OCI-LY1 (cell line): Measurements from ENCODE around the gene ANKRD31.
"Not testable (repeated sequence)": the region's sequence is repeated elsewhere in the genome, so short reads cannot be mapped to it uniquely, and the experiment has no call there.

Experiments
- H2AFZ ChIP-seq: fragments of 200-600 bp; sonication (generic), shearing (Covaris generic); 2 replicates; pipeline ENCODE4 v1.6.0; 2014; ENCODE audit warnings: antibody characterized with exemption, mild to moderate bottlenecking, low read length
- H3F3A ChIP-seq: fragments of 200-600 bp; sonication (generic), shearing (Covaris generic); 2 replicates; pipeline ENCODE4 v1.6.0; 2014; ENCODE audit warnings: mild to moderate bottlenecking, antibody characterized with exemption, low read length, moderate library complexity; ENCODE audit not compliant: insufficient read depth
- H3K27ac ChIP-seq: fragments of 200-600 bp; sonication (generic); 2 replicates; pipeline ENCODE4 v1.5.1; 2014; ENCODE audit warnings: low read length, mixed run types, mild to moderate bottlenecking, low read depth; ENCODE audit not compliant: poor library complexity, severe bottlenecking
- H3K27me3 ChIP-seq: fragments of 200-600 bp; sonication (generic); 2 replicates; pipeline ENCODE4 v1.6.0; 2014; ENCODE audit warnings: antibody characterized with exemption, mild to moderate bottlenecking, low read length, moderate library complexity; ENCODE audit not compliant: insufficient read depth
- H3K36me3 ChIP-seq: fragments of 200-600 bp; sonication (generic); 2 replicates; pipeline ENCODE4 v1.6.1; 2014; ENCODE audit warnings: mild to moderate bottlenecking, antibody characterized with exemption, low read length, moderate library complexity, mixed read lengths; ENCODE audit not compliant: insufficient read depth
- H3K4me1 ChIP-seq: fragments of 200-600 bp; sonication (generic); 2 replicates; pipeline ENCODE4 v1.5.1; 2014; ENCODE audit warnings: mild to moderate bottlenecking, low read length, moderate library complexity; ENCODE audit not compliant: insufficient read depth, severe bottlenecking
- H3K4me2 ChIP-seq: fragments of 200-600 bp; sonication (generic), shearing (Covaris generic); 2 replicates; pipeline ENCODE4 v1.6.1; 2014; ENCODE audit warnings: low read length
- H3K4me3 ChIP-seq: fragments of 200-600 bp; sonication (generic); 2 replicates; pipeline ENCODE4 v1.5.1; 2014; ENCODE audit warnings: low read length, low read depth, mild to moderate bottlenecking, mixed read lengths; ENCODE audit not compliant: poor library complexity, severe bottlenecking
- H3K79me2 ChIP-seq: fragments of 200-600 bp; shearing (Covaris generic); 2 replicates; pipeline ENCODE4 v1.6.1; 2016; ENCODE audit warnings: mixed run types, low read length, mixed read lengths; ENCODE audit not compliant: insufficient read depth
- H3K9ac ChIP-seq: fragments of 200-600 bp; sonication (generic), shearing (Covaris generic); 2 replicates; pipeline ENCODE4 v1.6.1; 2014; ENCODE audit warnings: mild to moderate bottlenecking, low read length, mixed read lengths
- H3K9me2 ChIP-seq: fragments of 200-600 bp; sonication (generic), shearing (Covaris generic); 2 replicates; pipeline ENCODE4 v1.6.1; 2014; ENCODE audit warnings: low read depth, mild to moderate bottlenecking, low read length, mixed read lengths
- H3K9me3 ChIP-seq: fragments of 200-600 bp; shearing (Covaris generic); 2 replicates; pipeline ENCODE4 v1.6.1; 2014; ENCODE audit warnings: low read length, mixed read lengths
- H4K20me1 ChIP-seq: fragments of 200-600 bp; sonication (generic), shearing (Covaris generic); 2 replicates; pipeline ENCODE4 v1.6.0; 2016; ENCODE audit warnings: mild to moderate bottlenecking, low read length; ENCODE audit not compliant: insufficient read depth
- CTCF ChIP-seq: fragments of 200-600 bp; sonication (generic), shearing (Covaris generic); IDR thresholded peaks from 2 replicates; pipeline ENCODE4 v1.5.1; 2017; ENCODE audit warnings: mild to moderate bottlenecking, antibody characterized with exemption, low read length, moderate library complexity, mixed read lengths
- EZH2 ChIP-seq: fragments of 200-600 bp; sonication (generic), shearing (Covaris generic); IDR thresholded peaks from 2 replicates; pipeline ENCODE4 v1.8.0; 2017; ENCODE audit warnings: borderline replicate concordance, mixed run types, mild to moderate bottlenecking, antibody characterized with exemption, low read length, moderate library complexity, mixed read lengths

The ANKRD31 gene

GRCh38 chr5:75081510-75081909 lies 155.2 kb downstream of the ANKRD31 start:
- Histone ChIP-seq H3K27me3 (no peaks in the 10 kb centered on the region), H3F3A (no peaks in the 10 kb centered on the region), H3K4me3 (no peak overlapping the region), H3K9me3 (no peaks in the 10 kb centered on the region), H3K36me3 (no peaks in the 10 kb centered on the region), H2AFZ (no peak overlapping the region), H3K4me1 (no peaks in the 10 kb centered on the region), H3K27ac (no peak overlapping the region), H3K9me2 (no peaks in the 10 kb centered on the region), H3K4me2 (no peak overlapping the region), H3K79me2 (no peaks in the 10 kb centered on the region), H3K9ac (no peak overlapping the region), H4K20me1 (no peaks in the 10 kb centered on the region)
- TF ChIP-seq EZH2 = no peak
- no peak for TF ChIP-seq CTCF

GRCh38 chr5:75079346-75079745 lies 157.3 kb downstream of the ANKRD31 start:
- H3K9me3 ChIP-seq, H3F3A ChIP-seq, H3K4me3 ChIP-seq, H3K4me1 ChIP-seq, H4K20me1 ChIP-seq, H3K27me3 ChIP-seq, H3K9me2 ChIP-seq, H3K9ac ChIP-seq, H3K27ac ChIP-seq, H3K4me2 ChIP-seq, H3K36me3 ChIP-seq, H2AFZ ChIP-seq, H3K79me2 ChIP-seq: not testable (repeated sequence)

GRCh38 chr5:75078027-75078426 lies 158.7 kb downstream of the ANKRD31 start:
- H4K20me1 ChIP-seq = no peaks in the 10 kb centered on the region
- H3K27me3 ChIP-seq = no peaks in the 10 kb centered on the region
- H3K27ac ChIP-seq = no peak overlapping the region
- H3F3A ChIP-seq = no peaks in the 10 kb centered on the region
- H3K4me1 ChIP-seq = no peaks in the 10 kb centered on the region
- no peaks in the 10 kb centered on the region for H3K9me2 ChIP-seq
- H3K79me2 ChIP-seq = no peaks in the 10 kb centered on the region
- no peak overlapping the region for H3K4me3 ChIP-seq
- H3K9ac ChIP-seq = no peak overlapping the region
- no peaks in the 10 kb centered on the region for H3K9me3 ChIP-seq
- H3K4me2 ChIP-seq = no peak overlapping the region
- no peak for TF ChIP-seq CTCF
- TF ChIP-seq EZH2 = no peak
- no peak overlapping the region for H2AFZ ChIP-seq
- no peaks in the 10 kb centered on the region for H3K36me3 ChIP-seq

- no peaks in the 10 kb centered on the region for H4K20me1 ChIP-seq
- no peak overlapping the region for H3K9ac ChIP-seq
- no peak for TF ChIP-seq CTCF
- TF ChIP-seq EZH2 = no peak
- no peaks in the 10 kb centered on the region for H3K79me2 ChIP-seq
- no peak overlapping the region for H3K27ac ChIP-seq
- H3K27me3 ChIP-seq = no peaks in the 10 kb centered on the region
- H3K36me3 ChIP-seq = no peaks in the 10 kb centered on the region
- H2AFZ ChIP-seq = no peak overlapping the region
- no peak overlapping the region for H3K4me2 ChIP-seq
- H3K4me3 ChIP-seq = no peak overlapping the region
- no peaks in the 10 kb centered on the region for H3K4me1 ChIP-seq
- no peaks in the 10 kb centered on the region for H3K9me3 ChIP-seq
- H3K9me2 ChIP-seq = no peaks in the 10 kb centered on the region
- H3F3A ChIP-seq = no peaks in the 10 kb centered on the region
These were observed 164.6 kb downstream of the ANKRD31 start for GRCh38 chr5:75072061-75072460.
